ENCODE measurements around the gene DRAM1. TPM values are rescaled to one million over a fixed set of nuclear protein-coding genes. Genes with fewer than 3 reads are reported as not detected.
A peak's percentile ranks its signal among the peaks of the same experiment; 100 is the strongest.

DRAM1 gene
- total and polyA plus RNA-seq, 9 of the 15 experiments (the other 6 are each of a cell fraction or from before 2014, with no cell fraction given) = 1.4 to 4.3 (median 2.7) TPM

- TF ChIP-seq KLF16 (IDR thresholded peaks at IDR 0.05) (no peak), ELF1 (tag; IDR thresholded peaks at IDR 0.05) (peak; percentile 43; the same call in 1 of the 2 replicates), TCF3 (CRISPR knock-in tag; IDR thresholded peaks at IDR 0.05) (peak; percentile 42; the same call in 1 of the 2 replicates), PBX2 (CRISPR knock-in tag; IDR thresholded peaks at IDR 0.05; ENCODE audit: low read depth) (no peak), PBX2 (tag; conservative IDR thresholded peaks at IDR 0.05; ENCODE audit: low read depth) (0 out of 2 replicates have a peak, but pooled peaks have one; percentile 49), CBFA2T3 (IDR thresholded peaks at IDR 0.05) (peak; percentile 65), ZNF551 (CRISPR knock-in tag; IDR thresholded peaks at IDR 0.05) (no peak)
- TF ChIP-seq, protein P1, sequence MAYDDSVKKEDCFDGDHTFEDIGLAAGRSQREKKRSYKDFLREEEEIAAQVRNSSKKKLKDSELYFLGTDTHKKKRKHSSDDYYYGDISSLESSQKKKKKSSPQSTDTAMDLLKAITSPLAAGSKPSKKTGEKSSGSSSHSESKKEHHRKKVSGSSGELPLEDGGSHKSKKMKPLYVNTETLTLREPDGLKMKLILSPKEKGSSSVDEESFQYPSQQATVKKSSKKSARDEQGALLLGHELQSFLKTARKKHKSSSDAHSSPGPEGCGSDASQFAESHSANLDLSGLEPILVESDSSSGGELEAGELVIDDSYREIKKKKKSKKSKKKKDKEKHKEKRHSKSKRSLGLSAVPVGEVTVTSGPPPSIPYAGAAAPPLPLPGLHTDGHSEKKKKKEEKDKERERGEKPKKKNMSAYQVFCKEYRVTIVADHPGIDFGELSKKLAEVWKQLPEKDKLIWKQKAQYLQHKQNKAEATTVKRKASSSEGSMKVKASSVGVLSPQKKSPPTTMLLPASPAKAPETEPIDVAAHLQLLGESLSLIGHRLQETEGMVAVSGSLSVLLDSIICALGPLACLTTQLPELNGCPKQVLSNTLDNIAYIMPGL (CRISPR knock-in tag; IDR thresholded peaks at IDR 0.05) = no peak
- TF ChIP-seq, protein P2, sequence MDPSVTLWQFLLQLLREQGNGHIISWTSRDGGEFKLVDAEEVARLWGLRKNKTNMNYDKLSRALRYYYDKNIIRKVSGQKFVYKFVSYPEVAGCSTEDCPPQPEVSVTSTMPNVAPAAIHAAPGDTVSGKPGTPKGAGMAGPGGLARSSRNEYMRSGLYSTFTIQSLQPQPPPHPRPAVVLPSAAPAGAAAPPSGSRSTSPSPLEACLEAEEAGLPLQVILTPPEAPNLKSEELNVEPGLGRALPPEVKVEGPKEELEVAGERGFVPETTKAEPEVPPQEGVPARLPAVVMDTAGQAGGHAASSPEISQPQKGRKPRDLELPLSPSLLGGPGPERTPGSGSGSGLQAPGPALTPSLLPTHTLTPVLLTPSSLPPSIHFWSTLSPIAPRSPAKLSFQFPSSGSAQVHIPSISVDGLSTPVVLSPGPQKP (CRISPR knock-in tag; IDR thresholded peaks at IDR 0.05) = no peak
- TF ChIP-seq, protein P3, sequence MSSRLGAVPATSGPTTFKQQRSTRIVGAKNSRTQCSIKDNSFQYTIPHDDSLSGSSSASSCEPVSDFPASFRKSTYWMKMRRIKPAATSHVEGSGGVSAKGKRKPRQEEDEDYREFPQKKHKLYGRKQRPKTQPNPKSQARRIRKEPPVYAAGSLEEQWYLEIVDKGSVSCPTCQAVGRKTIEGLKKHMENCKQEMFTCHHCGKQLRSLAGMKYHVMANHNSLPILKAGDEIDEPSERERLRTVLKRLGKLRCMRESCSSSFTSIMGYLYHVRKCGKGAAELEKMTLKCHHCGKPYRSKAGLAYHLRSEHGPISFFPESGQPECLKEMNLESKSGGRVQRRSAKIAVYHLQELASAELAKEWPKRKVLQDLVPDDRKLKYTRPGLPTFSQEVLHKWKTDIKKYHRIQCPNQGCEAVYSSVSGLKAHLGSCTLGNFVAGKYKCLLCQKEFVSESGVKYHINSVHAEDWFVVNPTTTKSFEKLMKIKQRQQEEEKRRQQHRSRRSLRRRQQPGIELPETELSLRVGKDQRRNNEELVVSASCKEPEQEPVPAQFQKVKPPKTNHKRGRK (tag; IDR thresholded peaks at IDR 0.05) = no peak
These were observed 25.3 kb downstream of the DRAM1 start (continued) for GRCh38 chr12:101902641-101903040.

Data from K562 (cell line).